ENCODE data around the gene C2CD4C.

C2CD4C gene

GRCh38 chr19:379796-380195 is 29.2 kb downstream of the C2CD4C start:
- no peak for DNase-seq

- DNase-seq = no peak
Observed at GRCh38 chr19:378706-379105, 30.2 kb downstream of the C2CD4C start.

- no peak for DNase-seq
Observed at GRCh38 chr19:377801-378581, 31.0 kb downstream of the C2CD4C start.

DNA sequence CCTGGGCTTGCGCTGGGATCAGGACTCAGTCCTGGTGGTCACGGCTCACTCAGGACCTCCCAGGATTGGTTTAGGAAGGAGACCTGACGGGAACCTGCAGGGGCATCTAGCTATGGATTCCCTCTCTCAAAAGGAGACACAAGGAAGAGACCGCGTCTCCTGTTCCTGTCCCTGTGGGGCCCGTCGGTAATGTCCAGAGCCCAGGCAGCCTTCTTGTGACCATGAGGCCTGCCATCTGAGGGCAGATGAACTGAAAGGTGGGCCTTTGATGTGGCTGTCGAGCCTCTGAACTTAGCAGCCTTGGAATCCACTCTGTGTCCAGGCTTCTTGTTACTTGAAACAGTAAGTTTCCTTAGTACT is 32.9 kb downstream of the C2CD4C start:
- DNase-seq = no peak

GRCh38 chr19:375395-376110 is 33.4 kb downstream of the C2CD4C start:
- no peak for DNase-seq

DNA sequence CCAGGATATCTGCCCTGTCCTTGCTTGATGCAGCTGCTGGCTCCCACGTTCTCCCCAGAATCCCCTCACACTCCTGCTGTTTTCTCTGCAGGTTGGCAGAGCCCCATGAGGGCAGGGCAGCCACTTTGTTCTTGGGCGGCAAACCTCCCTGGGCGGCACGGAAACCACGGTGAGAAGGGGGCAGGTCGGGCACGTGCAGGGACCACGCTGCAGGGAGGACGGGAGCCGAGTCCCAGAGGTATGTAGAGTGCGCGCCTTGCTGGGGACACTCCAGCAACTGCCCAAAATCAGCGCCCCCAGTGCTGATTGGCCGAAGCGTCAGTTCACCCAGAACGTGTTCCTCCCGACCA is 34.1 kb downstream of the C2CD4C start:
- no peak for DNase-seq

- peak; percentile 11 for DNase-seq
Observed at GRCh38 chr19:374183-374885, 34.6 kb downstream of the C2CD4C start.

DNA sequence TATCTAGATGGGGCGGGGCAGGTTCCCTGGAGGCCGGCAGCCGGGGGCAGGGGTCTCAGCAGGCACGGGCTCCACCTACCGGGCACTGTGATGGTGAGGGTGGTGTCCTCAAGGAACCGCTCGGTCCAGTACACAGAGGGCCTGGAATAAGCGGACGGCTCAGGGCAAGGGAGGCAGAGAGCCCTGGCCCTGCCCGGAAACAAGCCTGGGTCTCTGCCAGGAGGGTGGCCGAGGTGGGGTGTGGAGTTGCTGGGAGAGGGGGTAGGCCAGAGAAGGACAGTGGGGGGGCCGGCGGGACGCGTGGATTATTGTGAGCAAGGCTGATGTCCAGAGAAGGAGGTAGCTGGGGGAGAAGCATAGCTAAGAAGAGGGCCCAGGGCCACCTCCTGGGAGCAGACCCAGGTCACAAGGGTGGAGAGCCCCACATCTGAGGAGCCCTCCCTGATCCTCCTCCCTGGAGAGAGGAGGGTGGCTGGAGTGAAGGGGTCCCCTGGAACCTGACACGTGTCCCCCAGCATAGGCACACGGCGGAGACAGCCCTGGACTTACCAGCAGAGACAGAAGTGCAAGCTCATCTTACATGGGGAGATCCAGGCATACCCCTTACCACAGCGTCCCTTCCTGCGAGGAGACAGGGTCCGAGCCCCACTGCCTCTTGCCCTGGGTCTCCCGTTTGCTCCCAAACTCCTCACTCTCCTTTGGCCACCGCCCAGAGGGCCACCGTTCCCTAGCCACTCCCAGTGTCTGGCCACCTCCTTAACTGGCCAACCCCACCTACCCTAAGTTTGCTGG is 35.4 kb downstream of the C2CD4C start:
- DNase-seq = no peak

DNA sequence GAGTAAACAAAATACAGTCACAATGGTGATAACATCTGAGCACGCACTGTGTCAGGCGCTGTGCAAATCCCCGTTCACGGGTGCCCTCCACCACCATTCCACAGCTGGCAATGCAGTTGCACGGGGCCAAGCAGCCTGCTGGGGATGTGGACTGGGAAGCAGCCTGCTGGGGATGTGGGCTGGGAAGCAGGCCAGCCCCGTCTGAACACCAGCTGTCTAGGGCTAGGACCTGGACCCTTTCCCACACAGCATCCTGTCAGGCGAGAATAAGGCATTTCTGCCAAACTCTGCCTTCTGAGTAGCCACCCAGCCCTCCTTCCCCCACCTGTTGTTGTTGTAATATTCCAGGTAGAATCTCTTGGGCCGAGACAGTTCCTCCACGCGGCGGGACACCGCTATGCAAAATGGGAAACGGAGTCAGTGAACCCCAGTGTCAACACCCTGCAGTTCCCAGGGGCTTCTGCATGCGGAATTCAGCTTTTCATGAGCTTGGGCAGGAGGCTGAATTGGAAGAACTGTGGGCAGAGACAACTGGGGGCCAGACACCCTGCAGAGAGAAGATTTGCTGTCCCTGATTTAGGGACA is 36.5 kb downstream of the C2CD4C start:
- peak; percentile 22 for DNase-seq

DNA sequence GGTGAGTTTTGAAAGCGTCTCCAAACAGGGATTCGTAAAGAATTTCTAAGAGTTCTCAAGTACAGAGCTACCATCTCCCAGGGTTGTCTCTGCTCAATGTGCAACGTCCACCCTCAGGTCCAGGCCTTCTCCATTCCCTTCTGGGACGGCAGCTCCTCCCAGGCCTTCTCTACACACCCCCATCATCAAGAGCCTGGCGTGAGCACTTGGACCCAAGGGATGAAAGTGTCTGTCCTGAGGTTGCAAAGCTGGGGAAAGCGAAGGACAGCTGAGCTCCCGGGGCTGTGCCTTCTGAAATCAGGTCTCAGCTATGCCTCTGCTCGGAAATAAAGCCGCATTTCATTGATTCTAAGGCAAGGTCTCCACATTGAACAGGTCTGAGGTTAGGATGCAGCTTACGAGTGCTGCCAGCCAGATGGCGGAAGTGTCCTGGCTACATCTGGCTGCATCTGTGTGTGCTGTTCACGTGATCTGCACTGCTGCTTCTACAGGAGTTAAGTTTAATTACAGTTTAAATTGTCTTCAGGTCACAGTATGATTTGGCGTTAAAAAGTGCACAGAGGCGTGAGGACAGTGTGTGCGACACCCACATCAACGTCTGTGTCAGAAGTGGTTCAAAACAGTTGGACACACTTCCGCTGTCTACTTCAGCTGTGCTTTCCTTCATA is 37.3 kb downstream of the C2CD4C start:
- DNase-seq = no peak

GRCh38 chr19:370641-371330 is 38.2 kb downstream of the C2CD4C start:
- DNase-seq = no peak

GRCh38 chr19:369876-370275 is 39.1 kb downstream of the C2CD4C start:
- DNase-seq = no peak

DNA sequence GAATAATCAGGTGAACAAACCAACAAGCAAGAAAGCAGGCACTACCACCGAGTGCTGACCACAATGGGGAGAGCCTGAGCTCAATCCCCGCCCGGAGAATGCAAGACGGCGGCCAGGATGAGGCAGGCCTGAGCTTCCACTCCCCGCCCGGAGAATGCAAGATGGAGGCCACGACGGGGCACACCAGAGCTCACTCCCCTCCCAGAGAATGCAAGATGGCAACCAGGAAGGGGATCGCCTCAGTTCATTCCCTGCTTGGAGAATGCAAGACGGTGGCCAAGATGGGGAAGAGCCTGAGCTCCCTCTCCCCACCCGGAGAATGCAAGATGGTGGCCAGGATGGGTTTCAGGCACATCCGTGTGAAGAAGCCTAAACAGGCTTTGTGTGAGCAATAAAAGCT is 39.7 kb downstream of the C2CD4C start:
- no peak for DNase-seq

DNA sequence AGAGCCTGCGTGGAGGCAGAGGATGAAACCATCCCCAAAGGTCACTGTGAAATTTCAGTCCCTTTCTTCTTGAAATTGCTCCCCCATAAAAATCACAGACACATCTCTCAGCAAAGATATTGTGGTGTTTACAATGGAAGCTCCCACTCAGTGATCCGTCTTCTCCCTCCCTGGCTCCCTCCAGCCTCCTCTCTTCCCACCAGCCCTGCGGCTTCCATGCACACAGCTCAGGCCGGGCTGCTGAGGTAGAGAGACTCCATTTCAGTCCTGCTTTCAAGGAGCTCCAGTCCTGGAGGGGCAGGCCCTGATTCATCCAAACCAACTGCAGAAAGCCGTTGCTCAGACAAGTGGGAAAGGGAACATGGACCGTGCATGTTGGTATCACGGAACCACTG is 40.3 kb downstream of the C2CD4C start:
- DNase-seq = no peak

- DNase-seq = no peak
Observed at GRCh38 chr19:367963-368629, 40.9 kb downstream of the C2CD4C start.

- no peak for DNase-seq
Observed at GRCh38 chr19:367561-367960, 41.4 kb downstream of the C2CD4C start.

DNA sequence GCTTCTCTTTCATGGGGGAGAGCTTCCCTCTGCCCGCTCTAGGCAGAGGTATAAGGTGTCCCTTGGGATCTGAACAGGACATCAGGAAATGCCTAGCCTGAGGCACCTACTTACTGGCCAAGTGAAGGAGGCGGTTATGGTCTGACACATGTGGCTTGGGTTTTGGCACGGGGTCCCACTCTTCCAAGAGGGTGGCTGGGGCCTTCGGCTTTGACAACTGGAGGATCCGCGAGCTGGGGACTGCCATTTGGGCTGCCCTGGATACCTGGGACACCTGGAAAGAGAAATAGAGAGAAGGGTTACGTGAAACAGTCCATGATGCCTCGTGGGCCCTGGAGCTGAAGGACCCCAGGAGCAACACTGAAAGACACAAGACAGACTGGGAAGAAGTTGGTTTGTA is 42.0 kb downstream of the C2CD4C start:
- DNase-seq = no peak

DNA sequence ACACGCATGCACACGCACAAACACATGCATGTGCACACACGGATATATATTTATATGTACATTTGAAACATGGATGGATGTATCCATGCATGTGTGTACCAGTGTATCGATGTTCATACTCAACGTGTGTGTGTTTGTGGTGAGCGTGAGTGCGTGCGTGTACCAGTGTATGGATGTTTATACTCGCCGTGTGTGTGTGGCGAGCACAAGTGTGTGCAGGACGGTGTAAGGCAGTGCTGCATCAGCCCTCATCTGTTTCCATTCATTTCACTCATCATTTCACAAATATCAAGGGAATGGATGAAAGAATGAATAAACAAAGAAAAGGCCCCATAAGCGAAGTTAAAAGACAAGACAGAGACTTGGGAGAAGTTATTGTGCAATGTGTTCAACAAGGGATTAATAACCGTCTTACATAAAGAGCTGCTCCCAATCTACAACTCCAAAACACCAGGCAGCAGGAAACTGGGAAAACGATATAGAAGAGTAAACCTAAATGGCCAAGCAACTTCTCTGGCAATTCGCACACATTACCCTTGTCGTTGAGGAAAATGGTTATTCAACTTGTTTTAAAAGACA is 42.7 kb downstream of the C2CD4C start:
- DNase-seq = no peak

- DNase-seq = no peak
Observed at GRCh38 chr19:364496-365287, 44.3 kb downstream of the C2CD4C start.

GRCh38 chr19:362683-363082 is 46.3 kb downstream of the C2CD4C start:
- no peak for DNase-seq
